Transverse colon (tissue), 4 donors: ENCODE measurements around the gene DNAJC8.

Experiments used
- EP300 ChIP-seq: sonication (generic); formaldehyde crosslinking; IDR thresholded peaks from one replicate; pipeline ENCODE4 v1.6.1; 2017; ENCODE audit warnings: antibody characterized with exemption, low read depth
- POLR2A ChIP-seq: fragments of 450-650 bp; IDR thresholded peaks from one replicate; pipeline ENCODE4 v1.6.1; 2016; ENCODE audit warnings: antibody characterized with exemption, mild to moderate bottlenecking, moderate library complexity
- POLR2AphosphoS5 ChIP-seq, 3 donors: sonication (generic); formaldehyde crosslinking; IDR thresholded peaks; one replicate each; pipeline ENCODE4 v1.6.1; 2016; ENCODE audit warnings: antibody characterized with exemption in 3 of 3
- TF ChIP-seq, protein P1 (sequence below), 5 experiments: fragments of 200-600 bp in 3 of 5; fragments of 450-650 bp in 2 of 5; sonication (generic) in 3 of 5; IDR thresholded peaks; 1 replicate in 2 of 5; 2 replicates in 3 of 5; pipeline ENCODE4 v1.5.1; 2016 to 2017; ENCODE audit warnings: antibody characterized with exemption in 5 of 5, inconsistent platforms in 3 of 5, mild to moderate bottlenecking in 2 of 5, moderate library complexity in 1 of 5

DNA sequence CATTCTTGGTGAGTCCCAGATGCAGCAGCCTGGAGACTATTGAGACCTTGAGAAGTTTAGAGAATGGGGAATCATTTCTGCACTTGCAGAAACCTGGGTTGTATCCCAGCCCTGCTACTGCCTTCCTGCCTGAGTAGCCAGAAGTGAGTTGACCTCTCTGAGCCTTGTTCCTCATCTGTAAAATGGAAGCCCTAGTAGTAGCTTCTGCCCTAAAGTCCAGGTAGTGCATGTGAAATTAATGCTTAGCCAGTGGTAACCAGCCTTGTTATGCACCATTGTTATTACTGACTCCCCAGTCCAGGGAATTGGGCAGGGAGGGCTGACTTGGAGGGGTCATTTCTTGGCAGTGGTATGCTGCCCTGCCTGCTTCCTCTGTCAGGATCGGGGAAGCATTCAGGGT is 32.1 kb upstream of the DNAJC8 start:
- TF ChIP-seq EP300 (no peak), POLR2A (no peak), POLR2AphosphoS5 (IDR thresholded peaks at IDR 0.05) (no peak)
- TF ChIP-seq, protein P1, sequence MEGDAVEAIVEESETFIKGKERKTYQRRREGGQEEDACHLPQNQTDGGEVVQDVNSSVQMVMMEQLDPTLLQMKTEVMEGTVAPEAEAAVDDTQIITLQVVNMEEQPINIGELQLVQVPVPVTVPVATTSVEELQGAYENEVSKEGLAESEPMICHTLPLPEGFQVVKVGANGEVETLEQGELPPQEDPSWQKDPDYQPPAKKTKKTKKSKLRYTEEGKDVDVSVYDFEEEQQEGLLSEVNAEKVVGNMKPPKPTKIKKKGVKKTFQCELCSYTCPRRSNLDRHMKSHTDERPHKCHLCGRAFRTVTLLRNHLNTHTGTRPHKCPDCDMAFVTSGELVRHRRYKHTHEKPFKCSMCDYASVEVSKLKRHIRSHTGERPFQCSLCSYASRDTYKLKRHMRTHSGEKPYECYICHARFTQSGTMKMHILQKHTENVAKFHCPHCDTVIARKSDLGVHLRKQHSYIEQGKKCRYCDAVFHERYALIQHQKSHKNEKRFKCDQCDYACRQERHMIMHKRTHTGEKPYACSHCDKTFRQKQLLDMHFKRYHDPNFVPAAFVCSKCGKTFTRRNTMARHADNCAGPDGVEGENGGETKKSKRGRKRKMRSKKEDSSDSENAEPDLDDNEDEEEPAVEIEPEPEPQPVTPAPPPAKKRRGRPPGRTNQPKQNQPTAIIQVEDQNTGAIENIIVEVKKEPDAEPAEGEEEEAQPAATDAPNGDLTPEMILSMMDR (IDR thresholded peaks at IDR 0.05) = no peak
